Transverse colon (tissue), 3 donors: Measurements from ENCODE around the gene KRTAP12-1.

Source experiments
- CTCF ChIP-seq, 5 experiments: fragments of 200-600 bp in 3 of 5; fragments of 450-650 bp in 2 of 5; sonication (generic) in 3 of 5; IDR thresholded peaks; 1 replicate in 2 of 5; 2 replicates in 3 of 5; pipeline ENCODE4 v1.5.1; 2016 to 2017; ENCODE audit warnings: antibody characterized with exemption in 5 of 5, inconsistent platforms in 3 of 5, mild to moderate bottlenecking in 2 of 5, moderate library complexity in 1 of 5
- POLR2A ChIP-seq: fragments of 450-650 bp; IDR thresholded peaks from one replicate; pipeline ENCODE4 v1.6.1; 2016; ENCODE audit warnings: antibody characterized with exemption, mild to moderate bottlenecking, moderate library complexity

GRCh38 chr21:44653656-44654575 lies 28.0 kb downstream of the KRTAP12-1 start:
- TF ChIP-seq CTCF (IDR thresholded peaks at IDR 0.05) (no peak), POLR2A (no peak)
